ENCODE results near the gene HOXC10.

DNA sequence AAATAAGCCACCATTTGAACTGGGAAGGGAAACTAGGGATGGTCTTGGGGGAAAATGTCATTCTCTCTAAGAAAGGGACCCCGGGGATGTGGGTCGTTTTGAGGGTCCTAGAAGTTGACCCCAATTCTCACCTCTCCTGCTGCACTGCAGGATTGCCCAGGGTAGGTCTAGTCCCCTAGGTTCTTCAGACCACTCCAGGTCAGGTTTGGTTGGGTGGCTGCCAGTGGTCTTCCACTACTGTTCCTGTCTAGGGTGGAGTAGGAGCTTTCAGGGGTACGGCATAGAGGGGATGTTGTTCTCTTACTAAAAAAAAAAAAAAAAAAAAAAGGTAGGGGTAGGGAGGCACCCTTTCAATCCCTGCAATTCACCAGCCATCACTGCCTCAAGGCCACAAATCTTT, 31.1 kb downstream of the HOXC10 start:
- TF ChIP-seq POLR2AphosphoS5 (IDR thresholded peaks at IDR 0.05; ENCODE audit: borderline replicate concordance, low read depth, low read length) (no peak), EZH2 (IDR thresholded peaks at IDR 0.05) (no peak)

Measured in SK-N-MC (cell line).